AG09309 (cell line): ENCODE data around the gene SIDT1.

Experiments
- DNase-seq: peaks from one replicate; pipeline ENCODE4 v3.0.0-alpha.2; 2010; ENCODE audit warnings: low read depth
- H3K4me3 ChIP-seq: 2 replicates; pipeline ENCODE4 v1.5.1; 2011; ENCODE audit warnings: mild to moderate bottlenecking, low read depth, low read length, moderate library complexity; ENCODE audit not compliant: control insufficient read depth
- CTCF ChIP-seq: IDR thresholded peaks from 2 replicates; pipeline ENCODE4 v1.5.1; 2011; ENCODE audit warnings: mild to moderate bottlenecking, low read depth, low read length, inconsistent platforms; ENCODE audit not compliant: insufficient read depth, control insufficient read depth; ENCODE audit errors: missing control alignments

SIDT1 gene

GRCh38 chr3:113673593-113673992, 141.2 kb downstream of the SIDT1 start:
- no peak overlapping the region for H3K4me3 ChIP-seq
- TF ChIP-seq CTCF, result no peak
- DNase-seq, result no peak

- no peak for DNase-seq
- TF ChIP-seq CTCF, result no peak
- no peak overlapping the region for H3K4me3 ChIP-seq
These were observed 143.9 kb downstream of the SIDT1 start for GRCh38 chr3:113676261-113676660.

DNA sequence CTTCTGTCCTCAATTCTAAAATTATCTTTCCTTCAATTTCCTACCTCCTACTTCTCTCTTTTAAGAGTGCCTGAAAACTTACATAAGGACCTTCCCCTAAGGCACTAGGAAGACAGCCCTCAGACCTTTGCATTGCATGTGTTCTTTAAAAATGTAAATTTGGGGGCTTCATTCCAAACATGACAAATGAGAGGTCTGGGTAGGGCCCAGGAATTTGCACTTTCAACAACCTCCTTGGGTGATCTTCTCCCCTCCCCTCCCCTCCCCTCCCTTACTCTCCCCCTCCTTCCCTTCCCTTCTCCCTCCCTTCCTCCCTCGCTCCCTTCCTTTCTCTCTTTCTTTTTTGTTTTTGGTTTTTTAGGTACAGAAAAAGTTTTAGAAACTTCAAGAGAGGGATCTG, 145.4 kb downstream of the SIDT1 start:
- no peak overlapping the region for H3K4me3 ChIP-seq
- no peak for TF ChIP-seq CTCF
- DNase-seq, result no peak

DNA sequence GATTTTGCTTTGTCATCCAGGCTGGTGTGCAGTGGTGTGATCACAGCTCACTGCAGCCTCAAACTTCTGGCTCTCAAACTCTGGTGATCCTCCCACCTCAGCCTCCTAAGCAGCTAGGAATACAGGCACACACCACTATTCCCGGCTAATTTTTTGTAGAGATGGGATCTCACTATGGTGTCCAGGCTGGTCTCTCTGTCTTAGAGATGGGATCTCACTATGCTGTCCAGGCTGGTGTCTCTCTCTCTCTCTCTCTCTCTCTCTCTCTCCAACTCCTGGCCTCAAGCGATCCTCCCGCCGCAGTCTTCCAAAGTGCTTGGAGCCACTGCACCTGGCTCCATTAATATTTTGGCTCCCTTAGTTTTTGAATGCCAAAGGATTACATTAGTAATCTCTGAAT, 146.4 kb downstream of the SIDT1 start:
- no peak for DNase-seq
- no peak for TF ChIP-seq CTCF
- H3K4me3 ChIP-seq, result no peak overlapping the region
